H1 (cell line): ENCODE measurements around the gene FBXO44. TPM values are rescaled to one million over a fixed set of nuclear protein-coding genes. Genes with fewer than 3 reads are reported as not detected.

ENCODE experiments used
- BCL11A ChIP-seq, 2 experiments: IDR thresholded peaks; one replicate each; pipeline ENCODE4 v1.6.1; 2011; ENCODE audit warnings: low read depth in 2 of 2, low read length in 2 of 2, mild to moderate bottlenecking in 2 of 2
- JUN ChIP-seq: IDR thresholded peaks from 2 replicates; pipeline ENCODE4 v1.6.1; 2011; ENCODE audit warnings: low read depth, mild to moderate bottlenecking, improper control_type of control experiment, low read length
- KDM5A ChIP-seq: fragments of 200-600 bp; IDR thresholded peaks from 2 replicates; pipeline ENCODE4 v1.7.1; 2012; ENCODE audit warnings: mild to moderate bottlenecking, low read length, inconsistent platforms, mixed read lengths
- PHF8 ChIP-seq: fragments of 200-600 bp; sonication (generic); conservative IDR thresholded peaks from 2 replicates; pipeline ENCODE4 v1.7.1; 2012; ENCODE audit warnings: low read depth, mild to moderate bottlenecking, inconsistent platforms, low read length, moderate library complexity
- RAD21 ChIP-seq, 2 experiments: IDR thresholded peaks in 1 of 2; conservative IDR thresholded peaks in 1 of 2; 2 replicates each; pipeline ENCODE4 v1.6.1; 2011; ENCODE audit warnings: low read depth in 2 of 2, low read length in 2 of 2, improper control_type of control experiment in 1 of 2, inconsistent platforms in 1 of 2, mild to moderate bottlenecking in 1 of 2, moderate library complexity in 1 of 2
- RNF2 ChIP-seq: fragments of 200-900, 300-1000 bp; sonication (generic); IDR thresholded peaks from 2 replicates; pipeline ENCODE4 v1.7.1; 2016; ENCODE audit warnings: borderline replicate concordance, low read depth, mild to moderate bottlenecking, antibody characterized with exemption, low read length; ENCODE audit not compliant: poor library complexity, severe bottlenecking; ENCODE audit errors: missing control alignments
- polyA plus RNA-seq, 7 experiments: library from polyadenylated mRNA; depleted of rRNA in 3 of 7; stranded (reverse) in 5 of 7; unstranded in 2 of 7; fragments of >200 nt in 5 of 7; fragments of 200-250 nt in 2 of 7; gene quantifications; 1 replicate in 5 of 7; 2 replicates in 1 of 7; 4 replicates in 1 of 7; pipeline versions ENCODE4 v1.2.1 to v1.2.3, GENCODE V29; 2011 to 2013; ENCODE audit warnings: missing spikeins in 2 of 7, mixed read lengths in 2 of 7
- total RNA-seq: library from RNA; stranded (reverse); fragmentation: NEBNext Ultra II Directional; extraction: Animal tissue kit (Norgen Biotek cat#: 25700); gene quantifications from 2 replicates; pipeline ENCODE4 v1.2.1, GENCODE V29; 2021

FBXO44 gene
- total and polyA plus RNA-seq, 2 of the 8 experiments (the other 6 are each of a cell fraction or from before 2014, with no cell fraction given) = 27.0 to 27.2 TPM

DNA sequence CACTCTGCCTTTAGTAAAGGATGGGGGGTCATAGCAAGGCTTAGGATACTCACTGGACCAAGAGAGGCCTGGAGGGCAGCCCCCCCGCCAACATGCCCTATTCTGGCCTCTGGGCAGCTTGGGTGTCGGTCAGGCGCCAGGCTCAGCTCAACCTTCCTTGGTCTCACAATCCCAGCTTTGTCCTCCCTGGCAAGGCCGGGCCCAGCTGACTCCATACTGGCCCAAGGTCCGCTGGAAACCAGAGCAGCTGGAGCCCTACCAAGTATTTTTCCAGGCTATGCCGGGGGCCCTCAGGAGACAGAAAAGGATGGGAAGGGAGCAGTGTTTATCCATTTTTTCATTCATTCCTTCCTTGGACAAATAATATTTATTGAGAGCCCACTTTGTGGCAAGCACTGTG is 6.6 kb upstream of the FBXO44 start (continued):
- no peak for TF ChIP-seq BCL11A (IDR thresholded peaks at IDR 0.05; ENCODE audit: low read depth in 2 of 2, low read length in 2 of 2)
- no peak for TF ChIP-seq PHF8
- no peak for TF ChIP-seq RNF2
- no peak for TF ChIP-seq JUN
- no peak for TF ChIP-seq KDM5A
- no peak for TF ChIP-seq RAD21 (IDR thresholded peaks at IDR 0.05 in 1 of 2, conservative IDR thresholded peaks at IDR 0.05 in 1 of 2; ENCODE audit: low read depth in 2 of 2, low read length in 2 of 2)
